CD14-positive monocyte (primary cell): ENCODE measurements around the gene DOCK8. TPM values are rescaled to one million over a fixed set of nuclear protein-coding genes. Genes with fewer than 3 reads are reported as not detected.
A peak's percentile ranks its signal among the peaks of the same experiment; 100 is the strongest.

Source experiments
- DNase-seq, 3 donors: peaks; one replicate each; pipeline ENCODE4 v3.0.0-alpha.2; 2011 to 2022
- H2AFZ ChIP-seq: 2 replicates; pipeline ENCODE4 v1.6.0; 2012; ENCODE audit warnings: mild to moderate bottlenecking, low read depth, low read length, inconsistent platforms; ENCODE audit not compliant: insufficient read depth, poor library complexity, severe bottlenecking
- H3K27ac ChIP-seq, 2 donors: 1 replicate in 1 of 2; 2 replicates in 1 of 2; pipeline ENCODE4 v1.5.1; 2012 to 2013; ENCODE audit warnings: low read length in 2 of 2, control low read depth in 1 of 2, inconsistent platforms in 1 of 2, low read depth in 1 of 2, mild to moderate bottlenecking in 1 of 2
- H3K27me3 ChIP-seq, 2 donors: one replicate each; pipeline versions ENCODE4 v1.6.0 to v1.6.1; 2011 to 2013; ENCODE audit warnings: low read length in 2 of 2; ENCODE audit not compliant: control insufficient read depth in 2 of 2, insufficient read depth in 2 of 2
- H3K36me3 ChIP-seq, 2 donors: replicated peaks in 1 of 2; 1 replicate in 1 of 2; 2 replicates in 1 of 2; pipeline versions ENCODE4 v1.5.1 to v1.6.1; 2012 to 2013; ENCODE audit warnings: low read length in 2 of 2, control low read depth in 1 of 2, inconsistent platforms in 1 of 2, mild to moderate bottlenecking in 1 of 2; ENCODE audit not compliant: insufficient read depth in 2 of 2, control insufficient read depth in 1 of 2
- H3K4me1 ChIP-seq, 2 donors: 1 replicate in 1 of 2; 2 replicates in 1 of 2; pipeline versions ENCODE4 v1.5.1 to v1.6.1; 2012 to 2013; ENCODE audit warnings: low read length in 2 of 2, control low read depth in 1 of 2, inconsistent platforms in 1 of 2, mild to moderate bottlenecking in 1 of 2, moderate library complexity in 1 of 2; ENCODE audit not compliant: insufficient read depth in 2 of 2, control insufficient read depth in 1 of 2
- H3K4me2 ChIP-seq: replicated peaks from 2 replicates; pipeline ENCODE3; 2012; ENCODE audit warnings: low read length, moderate library complexity, mild to moderate bottlenecking; ENCODE audit not compliant: poor library complexity, severe bottlenecking; ENCODE audit errors: extremely low read depth
- H3K4me3 ChIP-seq, 3 experiments: fragments of 200-600 bp in 1 of 3; sonication (generic) in 1 of 3; replicated peaks in 1 of 3; 1 replicate in 2 of 3; 2 replicates in 1 of 3; pipeline ENCODE4 v1.5.1; 2011 to 2013; ENCODE audit warnings: low read length in 3 of 3, mild to moderate bottlenecking in 3 of 3, control low read depth in 2 of 3, low read depth in 2 of 3, inconsistent platforms in 1 of 3, moderate library complexity in 1 of 3
- H3K79me2 ChIP-seq: 2 replicates; pipeline ENCODE4 v1.6.0; 2012; ENCODE audit warnings: mild to moderate bottlenecking, control low read depth, inconsistent platforms, low read length, moderate library complexity; ENCODE audit not compliant: insufficient read depth
- H3K9ac ChIP-seq: 2 replicates; pipeline ENCODE4 v1.6.0; 2017; ENCODE audit warnings: low read length, mild to moderate bottlenecking; ENCODE audit not compliant: insufficient read depth, poor library complexity, severe bottlenecking
- H3K9me3 ChIP-seq, 2 donors: replicated peaks in 1 of 2; 1 replicate in 1 of 2; 2 replicates in 1 of 2; pipeline versions ENCODE4 v1.5.1 to v1.6.1; 2012 to 2013; ENCODE audit warnings: low read length in 2 of 2, control low read depth in 1 of 2; ENCODE audit not compliant: control insufficient read depth in 1 of 2, insufficient read depth in 1 of 2
- H4K20me1 ChIP-seq: 2 replicates; pipeline ENCODE4 v1.6.0; 2012; ENCODE audit warnings: mild to moderate bottlenecking, low read length, control low read depth, moderate library complexity; ENCODE audit not compliant: insufficient read depth
- H3K27ac Mint-ChIP-seq, 7 donors: one replicate each; pipeline ENCODE4 v1.8.0; 2020; ENCODE audit warnings: mild to moderate bottlenecking in 7 of 7, mixed read lengths in 7 of 7, moderate library complexity in 6 of 7, inconsistent platforms in 2 of 7
- H3K27me3 Mint-ChIP-seq, 3 donors: one replicate each; pipeline ENCODE4 v1.8.0; 2021 to 2022; ENCODE audit warnings: low read depth in 3 of 3, mild to moderate bottlenecking in 3 of 3, mixed read lengths in 3 of 3, moderate library complexity in 3 of 3, inconsistent platforms in 1 of 3
- H3K36me3 Mint-ChIP-seq, 2 donors: one replicate each; pipeline ENCODE4 v1.8.0; 2020; ENCODE audit warnings: mixed read lengths in 2 of 2, inconsistent platforms in 1 of 2, mild to moderate bottlenecking in 1 of 2
- H3K4me1 Mint-ChIP-seq: one replicate; pipeline ENCODE4 v1.8.0; 2020; ENCODE audit warnings: mild to moderate bottlenecking, mixed read lengths
- H3K4me3 Mint-ChIP-seq, 2 donors: one replicate each; pipeline ENCODE4 v1.8.0; 2020; ENCODE audit warnings: mild to moderate bottlenecking in 2 of 2, mixed read lengths in 2 of 2, moderate library complexity in 1 of 2
- H3K9me3 Mint-ChIP-seq, 7 donors: one replicate each; pipeline ENCODE4 v1.8.0; 2020 to 2022; ENCODE audit warnings: mixed read lengths in 7 of 7, mild to moderate bottlenecking in 6 of 7, moderate library complexity in 6 of 7, inconsistent platforms in 2 of 7
- CTCF ChIP-seq: fragments of 200-600 bp; IDR thresholded peaks from one replicate; pipeline ENCODE4 v1.8.0; 2022; ENCODE audit warnings: antibody characterized with exemption, mild to moderate bottlenecking
- WGBS: methylation state at CpG from one replicate; pipeline ENCODE4 v1.1.5; 2013; ENCODE audit warnings: missing lambda C conversion rate; ENCODE audit not compliant: insufficient coverage; 5-methylcytosine and 5-hydroxymethylcytosine counted together
- intact Hi-C, 2 donors: fragments of 100-400 bp; cut with micrococcal nuclease; formaldehyde crosslinking; loops; one replicate each; pipeline versions ENCODE4 v1.15.0 to v1.15.1; 2023
- polyA plus RNA-seq, 3 donors: library from polyadenylated mRNA; depleted of rRNA in 1 of 3; unstranded in 2 of 3; stranded (reverse) in 1 of 3; fragments of 300-500 nt in 2 of 3; fragments of >200 nt in 1 of 3; fragmentation: Illumina TruSeq in 2 of 3; gene quantifications; 1 replicate in 2 of 3; 2 replicates in 1 of 3; pipeline ENCODE4 v1.2.3, GENCODE V29; 2012 to 2021

Gene DOCK8
- polyA plus RNA-seq, 3 donors, result 46.8 to 100 (median 95.4) TPM

- intact Hi-C loops, result no loop called here
- peak overlapping the region in 1 of 3 experiments; percentile 79 for H3K4me3 ChIP-seq
These were observed 291.0 kb downstream of the DOCK8 start for GRCh38 chr9:505741-506059.

GRCh38 chr9:506281-506680 lies 291.6 kb downstream of the DOCK8 start:
- peaks cover 53 to 71% (median 57%) of the 10 kb centered on the region in 3 donors for H3K27me3 Mint-ChIP-seq
- H3K27ac Mint-ChIP-seq, result no peak overlapping the region
- Histone ChIP-seq H2AFZ (no peak overlapping the region), H3K9ac (no peak overlapping the region), H3K4me1 (peaks cover 14 to 20% of the 10 kb centered on the region in 2 donors), H3K4me2 (no peak overlapping the region), H3K4me3 (no peak overlapping the region), H3K27ac (no peak overlapping the region), H3K27me3 (peaks cover 27 to 56% of the 10 kb centered on the region in 2 donors), H3K79me2 (no peaks in the 10 kb centered on the region), H3K9me3 (peaks cover 0 to 16% of the 10 kb centered on the region in 2 donors), H3K36me3 (no peaks in the 10 kb centered on the region), H4K20me1 (no peaks in the 10 kb centered on the region)
- peak overlapping the region in 1 of 2 donors; percentile 84 for H3K4me3 Mint-ChIP-seq
- intact Hi-C loops, result no loop called here
- no peak for DNase-seq
- peaks cover 16% of the 10 kb centered on the region for H3K4me1 Mint-ChIP-seq
- H3K36me3 Mint-ChIP-seq, result no peaks in the 10 kb centered on the region
- no CpG with 5 or more reads among the region's 7 CpGs for WGBS
- no peak for TF ChIP-seq CTCF
- peaks cover 0 to 10% (median 3%) of the 10 kb centered on the region in 7 donors for H3K9me3 Mint-ChIP-seq

More at GRCh38 chr9:505741-506059, 291.0 kb downstream of the DOCK8 start:
- WGBS, result no CpG with 5 or more reads among the region's 5 CpGs
- Histone ChIP-seq H3K27me3 (peaks cover 27 to 59% of the 10 kb centered on the region in 2 donors), H3K4me2 (peak overlapping the region; percentile 82), H2AFZ (peak overlapping the region; percentile 90), H3K9ac (no peak overlapping the region), H3K4me1 (peaks cover 14 to 20% of the 10 kb centered on the region in 2 donors), H4K20me1 (no peaks in the 10 kb centered on the region), H3K27ac (no peak overlapping the region), H3K36me3 (no peaks in the 10 kb centered on the region), H3K9me3 (peaks cover 0 to 16% of the 10 kb centered on the region in 2 donors), H3K79me2 (no peaks in the 10 kb centered on the region)
- H3K27ac Mint-ChIP-seq, result no peak overlapping the region
- H3K36me3 Mint-ChIP-seq, result no peaks in the 10 kb centered on the region
- H3K27me3 Mint-ChIP-seq, result peaks cover 53 to 75% (median 60%) of the 10 kb centered on the region in 3 donors
- no peak for TF ChIP-seq CTCF
- H3K4me1 Mint-ChIP-seq, result peaks cover 16% of the 10 kb centered on the region
- no peak for DNase-seq
- H3K4me3 Mint-ChIP-seq, result peak overlapping the region in 1 of 2 donors; percentile 83
- peaks cover 0 to 10% (median 3%) of the 10 kb centered on the region in 7 donors for H3K9me3 Mint-ChIP-seq
